Measurements from ENCODE around the gene BAZ2A.
"Not testable (repeated sequence)": the region's sequence is repeated elsewhere in the genome, so short reads cannot be mapped to it uniquely, and the experiment has no call there.

Gene BAZ2A

DNA sequence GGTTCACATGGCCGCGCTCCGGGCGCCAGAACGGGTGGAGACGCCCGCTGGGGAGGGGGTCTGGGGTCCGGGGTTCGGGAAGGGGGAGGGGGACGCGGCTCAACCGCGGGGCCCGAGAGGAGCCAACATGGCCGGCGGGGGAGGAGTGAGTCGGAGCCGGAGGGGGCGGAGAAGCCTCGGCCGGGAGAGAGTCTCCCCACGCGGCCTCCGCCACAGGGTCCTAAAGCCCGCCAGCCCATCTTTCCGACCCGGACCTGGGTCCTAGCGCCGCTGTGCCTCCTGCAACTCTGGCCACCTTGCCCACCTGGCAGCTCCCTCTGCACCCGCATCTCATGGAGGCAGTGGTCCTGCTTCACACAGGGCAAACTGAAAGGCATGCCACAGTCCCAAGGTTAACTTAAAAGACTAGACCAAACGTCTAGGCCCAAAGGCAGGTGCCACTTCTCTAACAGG, at the start of gene BAZ2A:
Gene BAZ2A (minus strand): TSS at position 147 of the 453 bp plus-strand sequence. CDS start 12,796 bp downstream, outside the sequence.
- peak; percentile 89 for DNase-seq

DNA sequence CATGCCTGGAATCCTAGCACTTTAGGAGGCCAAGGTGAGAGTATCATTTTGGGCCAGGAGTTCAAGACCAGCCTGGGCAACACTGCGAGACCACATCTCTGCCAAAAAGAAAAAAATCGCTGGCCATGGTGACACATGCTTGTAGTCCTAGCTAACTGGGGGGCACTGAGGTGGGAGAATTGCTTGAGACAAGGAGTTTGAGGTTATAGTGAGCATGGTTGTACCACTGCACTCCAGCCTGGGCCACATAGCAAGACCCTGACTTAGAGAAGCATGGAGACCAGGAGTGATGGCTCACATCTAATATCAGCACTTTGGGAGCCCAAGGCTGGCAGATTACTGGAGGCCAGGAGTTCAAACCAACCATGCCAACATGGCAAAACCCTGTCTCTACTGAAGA, 48.7 kb upstream of the BAZ2A start:
- no peak for DNase-seq

DNA sequence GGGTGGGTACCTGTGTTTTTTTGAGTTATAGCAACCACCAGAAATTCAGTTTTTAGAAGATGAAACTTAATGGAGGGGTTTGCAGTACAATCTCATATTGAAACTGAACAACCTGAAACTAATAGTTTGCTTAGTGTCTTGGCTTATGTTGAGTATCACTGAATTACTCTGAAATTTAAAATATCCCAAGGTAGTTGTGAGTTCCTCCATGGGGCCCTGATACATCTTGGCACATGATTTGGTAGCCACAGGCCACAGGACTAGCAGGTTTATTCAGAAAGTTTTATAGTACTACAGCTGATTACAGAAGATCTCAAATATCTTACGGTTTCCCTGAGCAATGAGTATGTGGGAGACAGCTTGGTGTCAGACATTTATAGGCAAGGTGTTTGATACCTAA, 47.6 kb upstream of the BAZ2A start:
- no peak for DNase-seq

DNA sequence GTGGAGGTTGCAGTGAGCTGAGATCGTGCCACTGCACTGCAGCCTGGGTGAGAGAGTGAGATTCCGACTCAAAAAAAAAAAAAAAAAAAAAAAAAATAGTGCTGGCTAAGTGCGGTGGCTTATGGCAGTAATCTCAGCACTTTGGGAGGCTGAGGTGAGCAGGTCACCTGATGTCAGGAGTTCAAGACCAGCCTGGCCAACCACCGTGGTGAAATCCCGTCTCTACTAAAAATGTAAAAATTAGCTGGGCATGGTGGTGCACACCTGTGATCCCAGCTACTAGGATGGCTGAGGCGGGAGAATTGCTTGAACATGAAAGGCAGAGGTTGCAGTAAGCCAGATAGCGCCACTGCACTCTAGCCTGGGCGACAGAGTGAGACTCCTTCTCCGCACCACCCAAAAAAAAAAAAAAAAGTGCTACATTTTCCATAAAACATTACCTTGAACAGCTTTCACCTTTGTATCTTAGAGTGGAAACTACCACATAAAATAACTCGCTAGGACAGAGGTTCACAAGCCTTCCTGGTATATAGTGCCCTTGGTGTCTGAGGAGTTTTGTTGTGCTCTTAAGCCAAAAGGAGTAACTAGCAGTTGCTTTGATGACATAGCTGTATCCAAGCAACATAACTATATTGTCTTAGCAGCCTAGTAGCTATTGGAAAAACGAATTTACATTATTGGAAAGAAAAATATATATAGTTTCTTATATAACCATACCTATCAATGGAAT, 46.9 kb upstream of the BAZ2A start:
- no peak for DNase-seq

DNA sequence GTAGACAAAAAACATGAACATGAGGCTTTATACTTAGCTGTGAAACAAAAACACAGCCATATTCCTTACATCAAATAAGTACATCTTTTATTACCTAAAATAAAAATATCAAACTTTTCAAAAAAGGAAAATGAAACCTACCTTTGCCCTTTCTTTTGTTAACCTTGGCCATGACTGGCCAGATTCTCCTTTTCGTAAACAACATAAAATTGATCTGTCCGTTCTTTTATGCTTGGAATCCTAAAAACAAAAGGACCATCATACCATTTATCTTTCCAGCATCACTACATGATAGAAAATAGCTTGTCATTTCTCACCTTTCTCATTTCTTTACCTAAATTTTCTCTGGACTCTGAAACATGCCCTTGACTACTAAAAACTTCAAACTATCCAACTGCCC, 41.5 kb upstream of the BAZ2A start:
- no peak for DNase-seq

DNA sequence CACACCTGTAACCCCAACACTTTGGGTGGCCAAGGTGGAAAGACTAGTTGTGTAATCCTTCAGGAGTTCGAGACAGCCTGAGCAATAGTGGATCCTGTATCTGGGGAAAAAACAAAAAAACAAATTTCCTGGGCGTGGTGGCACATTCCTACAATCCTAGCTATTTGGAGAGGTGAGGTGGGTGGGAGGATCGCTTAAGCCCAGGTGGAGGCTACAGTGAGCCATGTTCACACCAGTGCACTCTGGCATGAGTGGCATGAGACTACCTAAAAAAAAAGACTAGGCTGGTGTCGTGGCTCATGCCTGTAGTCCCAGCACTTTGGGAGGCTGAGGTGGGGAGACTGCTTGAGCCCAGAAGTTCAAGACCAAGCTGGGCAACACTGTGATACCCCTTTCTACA, 40.7 kb upstream of the BAZ2A start:
- no peak for DNase-seq

- DNase-seq, result no peak
Observed at GRCh38 chr12:56668197-56668457, 38.0 kb upstream of the BAZ2A start.

GRCh38 chr12:56661979-56662638, 32.0 kb upstream of the BAZ2A start:
- DNase-seq, result no peak

GRCh38 chr12:56661560-56661959, 31.4 kb upstream of the BAZ2A start:
- no peak for DNase-seq

DNA sequence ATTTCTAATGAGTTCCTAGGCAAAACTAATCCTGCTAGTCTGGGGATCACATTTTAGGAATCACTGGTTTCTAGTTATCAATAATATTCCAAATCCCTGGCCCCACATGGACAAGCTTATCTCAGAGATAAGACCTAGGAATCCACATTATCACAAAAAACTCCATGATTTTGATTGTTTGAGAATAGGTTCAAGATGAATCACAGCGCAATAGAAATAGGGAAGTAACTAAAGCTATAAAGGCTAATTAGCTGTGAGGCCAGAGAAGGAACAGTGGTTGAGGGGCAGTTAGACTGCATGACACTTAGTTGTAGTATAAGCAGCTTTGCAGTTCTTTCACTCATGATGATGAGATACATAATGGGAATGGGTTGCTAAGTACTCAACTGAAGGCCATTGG, 28.8 kb upstream of the BAZ2A start:
- DNase-seq, result no peak

DNA sequence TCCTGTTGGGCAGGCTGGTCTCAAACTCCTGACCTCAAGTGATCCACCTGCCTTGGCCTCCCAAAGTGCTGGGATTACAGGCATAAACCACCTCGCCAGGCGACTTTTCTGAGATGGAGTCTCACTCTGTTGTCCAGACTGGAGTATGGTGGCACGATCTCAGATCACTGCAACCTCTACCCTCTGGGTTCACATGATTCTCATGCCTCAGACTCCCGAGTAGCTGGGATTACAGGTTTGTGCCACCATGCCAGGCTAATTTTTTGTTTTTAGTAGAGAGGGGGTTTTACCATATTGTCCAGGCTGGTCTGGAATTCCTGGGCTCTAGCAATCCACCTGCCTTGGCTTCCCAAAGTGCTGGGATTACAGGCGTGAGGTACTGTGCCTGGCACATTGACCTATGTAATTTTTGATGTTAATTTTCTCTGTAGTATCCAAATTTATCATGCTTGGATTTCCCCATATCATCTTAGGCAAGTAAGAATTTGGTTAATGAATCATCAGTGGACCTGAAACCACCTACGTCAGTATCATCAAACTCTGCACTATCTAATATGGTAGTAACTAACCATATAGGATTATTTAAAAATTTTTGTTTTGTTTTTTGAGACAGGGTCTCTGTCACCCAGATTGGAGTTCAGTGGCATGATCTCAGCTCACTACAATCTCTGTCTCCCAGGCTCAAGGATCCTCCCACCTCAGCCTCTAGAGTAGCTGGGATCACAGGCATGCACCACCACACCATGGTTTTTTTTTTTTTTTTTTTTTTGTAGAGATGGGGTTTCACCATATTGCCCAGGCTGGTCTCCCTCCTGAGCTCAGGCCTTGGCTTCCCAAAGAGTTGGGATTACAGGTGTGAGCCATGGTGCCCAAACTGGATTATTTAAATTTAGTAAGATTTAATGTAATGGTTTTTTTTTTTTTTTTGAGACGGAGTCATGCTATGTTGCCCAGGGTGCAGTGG, 27.6 kb upstream of the BAZ2A start:
- DNase-seq, result no peak

DNA sequence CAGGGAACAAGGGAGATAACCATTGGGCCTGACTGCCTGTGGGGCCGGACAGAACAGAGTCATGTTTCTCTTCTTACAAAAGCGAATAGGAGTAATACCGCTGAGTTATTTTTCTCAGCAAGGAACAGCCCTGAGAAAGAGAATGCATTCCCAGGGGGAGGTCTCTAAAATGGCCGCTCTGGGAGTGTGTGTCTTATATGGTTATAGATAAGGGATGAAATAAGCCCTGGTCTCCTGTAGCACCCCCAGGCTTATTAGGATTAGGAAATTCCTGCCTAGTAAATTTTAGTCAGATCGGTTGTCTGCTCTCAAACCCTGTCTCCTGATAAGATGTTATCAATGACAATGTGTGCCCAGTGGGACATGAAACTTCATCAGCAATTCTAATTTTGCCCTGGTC, 23.7 kb upstream of the BAZ2A start:
- not testable (repeated sequence) for DNase-seq

DNA sequence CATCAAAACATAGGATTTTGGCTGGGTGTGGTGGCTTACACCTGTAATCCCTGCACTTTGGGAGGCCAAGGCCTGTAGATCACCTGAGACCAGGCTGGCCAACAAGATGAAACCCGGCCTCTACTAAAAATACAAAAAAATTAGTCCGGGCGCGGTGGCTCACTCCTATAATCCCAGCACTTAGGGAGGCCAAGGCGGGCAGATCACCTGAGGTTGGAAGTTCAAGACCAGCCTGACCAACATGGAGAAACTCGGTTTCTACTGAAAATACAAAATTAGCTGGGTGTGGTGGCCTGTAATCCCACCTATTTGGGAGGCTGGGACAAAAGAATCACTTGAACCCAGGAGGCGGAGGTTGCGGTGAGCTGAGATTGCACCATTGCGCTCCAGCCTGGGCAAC, 17.9 kb upstream of the BAZ2A start:
- DNase-seq, result not testable (repeated sequence)

- DNase-seq, result peak; percentile 85
Observed at GRCh38 chr12:56645717-56646446, 15.8 kb upstream of the BAZ2A start, which contains the start of gene ATP5F1B. Gene ATP5F1B, minus strand, starts transcription at chr12:56645984. Its CDS starts 21 bp downstream, at chr12:56645963.

- no peak for DNase-seq
Observed at GRCh38 chr12:56645201-56645716, 15.1 kb upstream of the BAZ2A start.

- no peak for DNase-seq
Observed at GRCh38 chr12:56644654-56645053, 14.5 kb upstream of the BAZ2A start.

GRCh38 chr12:56641219-56641618, 11.1 kb upstream of the BAZ2A start:
- no peak for DNase-seq

DNA sequence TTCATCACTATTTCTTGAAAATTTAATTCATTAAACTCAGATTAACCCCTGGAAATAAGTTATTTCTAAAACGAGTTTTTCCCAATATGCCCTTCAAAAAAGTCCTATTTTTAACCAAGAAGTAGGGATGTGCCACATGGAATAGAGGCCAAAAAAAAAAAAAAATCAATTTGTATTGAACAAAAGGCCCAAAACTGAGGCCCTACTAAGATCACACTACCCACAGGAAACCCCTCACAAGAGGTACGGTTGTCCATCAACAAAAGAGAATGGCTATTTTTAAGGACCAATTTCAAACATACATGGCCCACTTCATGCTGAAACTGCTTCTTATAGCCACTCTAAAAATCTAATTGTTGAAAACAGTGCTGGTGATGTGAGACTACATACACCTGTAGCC, 7.5 kb upstream of the BAZ2A start:
- no peak for DNase-seq

DNA sequence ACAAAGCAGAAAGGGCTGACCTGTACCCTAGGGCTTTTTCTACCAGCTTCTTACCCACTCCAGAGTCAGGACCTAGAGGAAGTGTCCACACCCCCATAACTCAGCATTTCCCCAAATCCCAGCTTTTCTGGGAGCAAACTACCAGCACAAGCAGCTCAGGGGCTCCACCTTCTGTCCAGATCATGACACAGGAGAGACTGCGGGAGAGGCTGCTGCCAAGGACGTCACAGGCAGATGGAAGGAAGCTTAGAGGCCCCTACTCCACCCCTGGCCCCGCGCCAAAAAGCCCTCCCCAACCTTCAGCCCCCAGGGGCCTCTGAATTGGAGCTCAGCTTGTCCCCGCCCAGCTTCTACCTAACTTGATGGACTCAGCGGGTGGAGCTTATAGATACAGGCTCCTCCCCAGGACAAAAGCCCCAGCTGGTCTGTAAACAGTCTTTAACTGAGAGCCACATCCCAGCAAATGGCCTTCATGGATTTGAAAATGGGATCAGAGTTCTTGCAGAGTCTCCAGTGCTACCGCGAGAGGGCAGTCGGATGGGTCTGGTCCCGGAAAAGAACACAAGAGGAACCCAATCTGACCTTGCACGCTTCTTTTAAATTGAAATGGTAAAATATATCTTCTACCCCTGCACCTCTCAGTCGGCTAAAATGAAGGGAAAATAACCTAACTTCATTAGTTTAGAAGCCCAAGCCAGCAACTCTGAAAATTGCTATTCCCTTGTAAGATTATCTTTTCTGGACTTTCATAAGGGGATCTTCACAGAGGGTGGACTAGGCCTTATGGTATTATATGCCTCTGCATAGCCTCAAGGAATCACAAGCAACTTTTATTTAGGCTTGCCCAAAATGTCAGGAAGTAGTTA, 6.8 kb upstream of the BAZ2A start:
- peak; percentile 86 for DNase-seq

GRCh38 chr12:56635806-56636674, 5.9 kb upstream of the BAZ2A start:
- peak; percentile 83 for DNase-seq

Measured in stimulated activated CD4-positive, alpha-beta T cell treated with anti-CD3 and anti-CD28 coated beads, Interleukin-4, amount 100 ng/mL, for 1 hour (primary cell).